SK-N-MC (cell line): Measurements from ENCODE around the gene ZBTB14.

Experiments used
- EZH2 ChIP-seq: fragments of 200-600 bp; sonication (generic); IDR thresholded peaks from one replicate; pipeline ENCODE4 v1.6.1; 2017; ENCODE audit warnings: antibody characterized with exemption
- FOXP2 ChIP-seq: optimal IDR thresholded peaks from 2 replicates; pipeline ENCODE3; 2011; ENCODE audit warnings: mild to moderate bottlenecking, moderate library complexity; ENCODE audit not compliant: insufficient read depth; ENCODE audit errors: extremely low read length, control extremely low read depth
- POLR2AphosphoS5 ChIP-seq: IDR thresholded peaks from 2 replicates; pipeline ENCODE4 v1.6.1; 2012; ENCODE audit warnings: mild to moderate bottlenecking, low read depth, low read length, borderline replicate concordance

DNA sequence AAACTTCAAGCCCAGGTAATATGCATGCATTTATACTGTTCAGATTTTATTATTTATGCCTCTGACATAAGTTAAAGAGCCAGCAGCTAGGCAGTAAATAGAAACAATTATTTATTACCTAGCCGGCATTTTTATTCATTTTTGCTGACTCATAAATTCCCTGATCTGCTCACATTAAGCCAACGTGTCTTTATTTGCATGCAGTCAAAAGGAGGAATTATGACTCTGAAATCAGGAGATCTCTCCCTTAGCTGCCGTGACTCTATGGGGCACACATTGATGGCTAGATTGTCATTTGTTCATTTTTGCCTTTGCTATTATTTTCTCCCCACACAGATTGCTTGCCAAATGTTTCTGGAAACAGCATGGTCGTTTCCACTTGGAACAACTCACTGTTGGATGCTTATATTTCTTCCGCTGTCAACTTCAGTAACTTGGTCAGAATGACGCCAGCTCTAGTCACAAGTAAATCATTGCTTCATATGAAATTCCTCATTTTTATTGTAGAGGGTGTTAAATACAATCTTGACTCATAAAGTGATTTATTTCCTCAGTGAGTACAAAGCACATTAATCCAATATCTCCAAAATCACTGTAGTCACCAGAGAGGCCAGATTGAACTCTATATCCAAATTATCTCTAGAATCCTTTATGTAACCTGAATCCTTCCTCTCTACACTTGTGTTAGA, 15.9 kb upstream of the ZBTB14 start:
- TF ChIP-seq POLR2AphosphoS5 (no peak), EZH2 (no peak), FOXP2 (no peak)
